SHP77 (cell line): ENCODE results near the gene MPDU1.
"Not testable (repeated sequence)": the region's sequence is repeated elsewhere in the genome, so short reads cannot be mapped to it uniquely, and the experiment has no call there.

ENCODE experiments used
- DNase-seq, 2 experiments: peaks; one replicate each; lab custom pipeline; 2025; lab: John Stamatoyannopoulos, UW

MPDU1 gene

GRCh38 chr17:7580604-7581575 is 2.8 kb upstream of the MPDU1 start:
- no peak for DNase-seq

DNA sequence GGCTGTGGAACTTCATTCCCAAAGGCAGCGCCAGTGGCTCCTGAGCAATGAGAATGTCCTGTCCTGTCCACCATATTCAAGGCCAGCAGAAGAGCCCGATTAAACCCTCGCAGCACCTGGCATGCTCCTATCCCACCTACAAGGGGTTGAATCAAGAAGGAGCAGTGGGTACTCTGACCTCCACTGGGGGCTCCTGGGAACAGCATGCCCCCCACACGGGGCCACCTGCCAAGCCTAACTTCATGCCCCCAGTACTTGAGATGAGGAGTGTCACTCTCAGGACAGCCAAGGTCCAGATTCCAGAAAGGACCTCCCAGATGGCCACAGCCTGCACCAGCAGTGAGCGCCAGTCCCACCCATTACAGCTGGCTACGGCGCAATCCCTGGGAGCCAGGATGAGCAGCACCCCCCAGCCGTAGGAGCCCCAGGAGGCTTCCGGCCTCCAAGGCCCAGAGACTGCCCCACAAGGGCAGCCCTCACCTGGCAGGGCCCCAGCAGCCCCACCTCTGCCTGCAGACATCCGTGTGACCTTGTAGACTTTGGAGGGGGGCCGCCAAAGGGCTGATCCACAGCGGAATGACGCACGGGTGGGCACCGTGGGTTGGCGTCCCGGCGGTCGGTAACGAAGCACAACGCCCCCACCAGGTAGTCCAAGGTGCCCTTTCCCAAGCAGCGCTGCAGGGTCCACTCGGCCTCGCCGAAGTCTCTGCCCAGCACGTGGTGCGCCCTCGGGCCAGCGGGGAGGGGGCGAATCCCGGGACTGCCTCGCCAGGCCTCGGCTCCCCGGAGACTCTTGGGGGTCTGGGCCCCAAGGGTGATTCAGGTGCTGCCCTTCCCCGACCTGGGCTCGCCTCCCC is 1.0 kb upstream of the MPDU1 start:
- peak; percentile 27 to 32 for DNase-seq

- peak; percentile 43 to 56 for DNase-seq
These were observed 3.2 kb downstream of the MPDU1 start for GRCh38 chr17:7586673-7587419.

DNA sequence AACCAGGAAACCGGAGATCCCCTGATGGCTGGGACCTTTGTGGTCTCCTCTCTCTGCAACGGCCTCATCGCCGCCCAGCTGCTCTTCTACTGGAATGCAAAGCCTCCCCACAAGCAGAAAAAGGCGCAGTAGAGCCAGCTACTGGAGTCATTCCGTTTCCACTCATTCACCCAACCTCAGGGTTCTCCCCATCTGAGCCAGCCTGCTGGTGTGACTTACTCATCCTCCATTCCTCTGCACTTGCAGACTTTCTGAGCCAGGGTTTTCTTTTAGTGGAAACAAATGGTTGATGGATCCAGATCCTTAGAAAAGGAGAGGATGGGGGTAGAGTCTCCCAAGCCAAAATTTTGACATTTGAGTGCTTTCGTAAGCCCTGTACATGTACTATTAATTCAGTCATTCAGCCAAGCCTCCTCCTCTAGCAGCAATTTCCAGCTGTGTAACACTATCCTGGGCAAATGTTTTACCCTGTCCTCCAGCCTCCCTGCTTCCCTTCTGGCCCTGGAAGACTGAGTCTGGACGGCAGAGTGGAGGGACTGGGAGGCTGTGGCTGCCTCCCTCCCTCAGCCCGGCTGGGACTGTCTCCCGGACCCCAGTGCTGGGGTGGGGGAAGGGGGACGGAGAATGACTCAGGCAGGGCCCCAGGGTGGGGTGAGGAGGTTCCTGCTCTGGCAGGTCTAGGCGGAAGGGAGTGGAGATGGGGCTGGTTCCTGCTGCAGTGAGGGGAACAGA is 3.9 kb downstream of the MPDU1 start:
- DNase-seq = no peak

GRCh38 chr17:7588553-7589203 is 5.0 kb downstream of the MPDU1 start:
- DNase-seq = no peak

GRCh38 chr17:7589204-7589868 is 5.7 kb downstream of the MPDU1 start:
- peak; percentile 90 to 95 for DNase-seq

GRCh38 chr17:7589891-7590691 is 6.4 kb downstream of the MPDU1 start, which contains the start of gene SOX15:
Gene SOX15, minus strand, starts transcription at chr17:7590094. Its CDS starts 418 bp downstream, at chr17:7589676.
- no peak for DNase-seq

DNA sequence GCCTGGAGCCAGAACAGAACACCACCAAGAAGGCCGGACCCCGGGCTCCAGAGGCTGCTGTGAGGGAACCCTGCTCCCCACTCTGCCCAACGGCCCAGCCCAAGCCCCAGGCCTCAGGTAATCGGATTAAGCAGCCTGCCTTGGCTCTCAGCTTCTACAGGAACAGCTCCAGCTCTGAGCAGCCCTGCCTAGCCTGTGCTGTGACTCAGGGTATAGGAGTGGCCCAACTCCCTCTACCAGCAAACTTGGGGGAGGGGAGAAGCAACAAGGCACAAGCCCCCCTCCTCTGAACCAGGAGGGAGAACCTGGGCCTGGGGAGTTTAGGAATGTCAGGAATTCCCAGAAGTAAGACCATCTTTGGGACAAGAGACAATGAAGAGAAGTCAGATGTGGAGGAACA is 7.1 kb downstream of the MPDU1 start:
- DNase-seq = no peak

DNA sequence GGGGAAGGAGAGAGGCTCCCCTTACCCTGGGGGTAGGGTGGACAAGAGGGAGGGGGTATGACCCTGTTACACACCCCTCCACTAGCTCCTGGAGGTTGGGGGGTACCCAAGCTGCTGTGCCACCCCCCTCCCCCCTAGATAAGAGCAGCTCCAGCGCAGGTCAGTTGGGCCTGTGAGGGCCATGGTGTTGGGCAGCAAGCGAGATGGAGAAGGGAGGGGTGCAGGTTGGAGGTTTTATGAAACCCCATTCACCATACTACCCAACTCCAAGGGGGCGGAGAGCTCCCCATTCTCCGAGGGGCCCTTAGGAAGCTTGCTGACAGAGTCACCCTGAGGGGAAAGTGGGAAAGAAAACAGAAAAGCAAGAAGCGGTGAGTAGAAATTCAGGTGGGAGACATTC is 7.9 kb downstream of the MPDU1 start:
- DNase-seq = no peak

DNA sequence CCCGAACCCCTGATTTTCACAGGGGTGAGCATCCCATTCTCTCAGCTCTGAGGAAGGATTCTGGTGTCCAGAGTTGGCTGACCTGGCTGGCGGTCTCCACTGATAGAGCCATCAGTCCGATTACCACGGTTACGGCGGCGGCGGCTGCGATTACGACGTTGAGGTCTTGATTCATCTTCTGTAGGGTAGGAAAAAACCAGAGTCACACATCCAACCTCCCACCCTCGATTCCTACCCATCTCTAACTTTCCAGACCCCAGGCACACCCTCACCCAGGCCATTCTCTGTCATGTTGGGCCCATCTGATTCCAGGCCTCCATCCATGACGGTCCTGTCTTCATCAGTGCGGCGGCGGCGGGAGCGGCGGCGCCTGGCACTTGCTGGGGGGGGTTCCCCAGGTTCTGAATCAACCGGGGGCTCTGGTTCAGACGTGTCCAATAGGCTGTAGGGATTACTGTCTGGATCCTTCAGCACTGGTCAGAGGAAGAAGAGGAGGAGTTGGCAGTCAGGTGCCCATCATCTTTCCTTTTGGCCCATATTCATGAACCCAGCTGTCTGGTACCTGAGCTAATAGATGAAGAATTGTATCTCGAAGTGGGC is 8.9 kb downstream of the MPDU1 start:
- no peak for DNase-seq

DNA sequence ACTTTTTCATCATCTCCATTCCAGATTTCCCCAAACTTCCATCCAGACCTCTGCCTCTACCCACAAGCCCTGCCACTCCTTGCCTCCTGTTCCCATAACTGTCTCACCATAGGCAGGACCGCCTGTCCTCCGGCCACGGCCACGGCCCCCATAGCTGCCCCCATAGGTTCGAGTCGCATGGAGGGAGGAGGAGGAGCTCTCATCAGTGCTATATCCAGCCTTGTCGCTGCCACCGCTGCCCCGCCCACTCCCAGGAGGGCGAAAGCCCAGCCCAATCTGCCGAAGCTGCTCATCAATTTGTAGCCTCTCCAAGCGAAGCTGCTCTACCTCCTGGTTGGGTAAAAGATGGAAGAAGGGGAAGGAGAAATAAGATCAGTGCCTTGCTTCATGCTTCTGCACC is 9.6 kb downstream of the MPDU1 start:
- no peak for DNase-seq

GRCh38 chr17:7597561-7597960 is 13.9 kb downstream of the MPDU1 start:
- DNase-seq = not testable (repeated sequence)

GRCh38 chr17:7606280-7606679 is 22.6 kb downstream of the MPDU1 start:
- no peak for DNase-seq

DNA sequence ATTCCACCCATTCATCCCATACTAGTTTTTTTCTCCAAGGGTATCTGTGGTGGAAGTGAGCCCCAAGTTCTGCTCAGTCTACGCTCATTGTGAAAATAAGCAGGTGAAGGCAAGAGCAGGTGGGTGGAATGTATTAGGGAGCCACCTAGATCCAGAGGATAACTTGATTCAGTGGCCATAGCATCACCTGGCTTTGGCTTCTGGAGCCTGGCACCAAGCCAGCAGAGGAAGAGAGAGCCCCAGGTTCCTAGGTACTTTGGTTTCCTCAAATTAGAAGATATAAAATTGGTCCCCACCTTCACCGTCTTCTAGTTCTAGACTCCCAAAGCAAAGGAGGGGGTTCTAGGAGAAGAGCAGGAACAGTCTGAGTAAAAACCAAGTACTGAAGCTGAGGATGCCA is 27.0 kb downstream of the MPDU1 start:
- peak in 1 of 2 experiments; percentile 13 for DNase-seq

GRCh38 chr17:7611635-7612293 is 28.1 kb downstream of the MPDU1 start:
- no peak for DNase-seq

- no peak for DNase-seq
These were observed 28.6 kb downstream of the MPDU1 start for GRCh38 chr17:7612294-7612640.

GRCh38 chr17:7613769-7614424 is 30.2 kb downstream of the MPDU1 start:
- no peak for DNase-seq
